ENCODE data around the gene CTSH. TPM values are rescaled to one million over a fixed set of nuclear protein-coding genes. Genes with fewer than 3 reads are reported as not detected.
"Not testable (repeated sequence)": the region's sequence is repeated elsewhere in the genome, so short reads cannot be mapped to it uniquely, and the experiment has no call there.

CTSH gene
- total RNA-seq, 1 experiment from 2014 or later = 536 TPM

GRCh38 chr15:78942741-78943140 lies 2.1 kb downstream of the CTSH start:
- no peak for DNase-seq (ENCODE audit: low spot score)

- no peak for DNase-seq (ENCODE audit: low spot score)
Observed at GRCh38 chr15:78938658-78939488, 6.0 kb downstream of the CTSH start.

GRCh38 chr15:78937132-78937739 lies 7.6 kb downstream of the CTSH start:
- no peak for DNase-seq (ENCODE audit: low spot score)

GRCh38 chr15:78934655-78935023 lies 10.2 kb downstream of the CTSH start:
- no peak for DNase-seq (ENCODE audit: low spot score)

DNA sequence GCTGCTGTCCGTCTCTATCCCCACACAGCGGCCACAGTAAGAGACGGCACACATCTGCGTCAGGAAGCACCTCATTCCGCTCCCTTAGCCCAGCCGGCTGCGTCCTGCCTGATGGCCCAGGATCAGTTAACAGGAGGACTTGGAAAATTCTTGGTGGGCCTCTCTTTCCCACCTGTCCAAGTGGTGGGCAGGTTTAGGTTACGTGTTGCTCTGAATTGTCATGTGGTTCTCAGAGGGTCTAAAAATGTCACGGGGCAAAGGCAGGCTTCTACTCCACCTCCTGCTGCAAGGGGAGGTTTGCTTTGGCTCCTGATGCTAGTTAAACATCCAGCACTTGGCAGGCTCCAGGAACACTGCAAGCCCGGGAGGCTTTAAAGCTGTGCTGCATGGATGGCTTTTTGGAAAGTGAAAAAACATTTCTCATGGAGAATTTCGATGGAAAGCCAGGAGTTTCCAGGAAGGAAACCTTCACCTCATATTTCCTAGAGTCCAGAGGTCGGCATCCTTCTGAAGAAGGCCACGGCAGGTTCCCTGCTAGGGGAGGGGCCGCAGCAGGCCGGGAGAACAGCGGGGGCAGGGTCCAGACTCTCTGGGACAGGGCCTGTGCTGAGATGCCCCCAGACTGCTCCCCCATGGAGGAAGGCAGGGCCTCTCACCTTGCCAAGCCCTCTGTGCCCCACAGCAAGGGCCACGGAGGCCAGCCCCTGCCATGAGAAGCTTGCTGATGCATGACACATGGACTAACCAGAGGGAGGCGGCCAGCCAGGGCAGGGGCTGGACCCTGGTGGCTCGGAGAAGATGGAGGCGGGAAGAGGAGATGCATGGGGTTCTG lies 10.8 kb downstream of the CTSH start:
- no peak for DNase-seq (ENCODE audit: low spot score)

- no peak for DNase-seq (ENCODE audit: low spot score)
Observed at GRCh38 chr15:78933187-78933822, 11.5 kb downstream of the CTSH start.

DNA sequence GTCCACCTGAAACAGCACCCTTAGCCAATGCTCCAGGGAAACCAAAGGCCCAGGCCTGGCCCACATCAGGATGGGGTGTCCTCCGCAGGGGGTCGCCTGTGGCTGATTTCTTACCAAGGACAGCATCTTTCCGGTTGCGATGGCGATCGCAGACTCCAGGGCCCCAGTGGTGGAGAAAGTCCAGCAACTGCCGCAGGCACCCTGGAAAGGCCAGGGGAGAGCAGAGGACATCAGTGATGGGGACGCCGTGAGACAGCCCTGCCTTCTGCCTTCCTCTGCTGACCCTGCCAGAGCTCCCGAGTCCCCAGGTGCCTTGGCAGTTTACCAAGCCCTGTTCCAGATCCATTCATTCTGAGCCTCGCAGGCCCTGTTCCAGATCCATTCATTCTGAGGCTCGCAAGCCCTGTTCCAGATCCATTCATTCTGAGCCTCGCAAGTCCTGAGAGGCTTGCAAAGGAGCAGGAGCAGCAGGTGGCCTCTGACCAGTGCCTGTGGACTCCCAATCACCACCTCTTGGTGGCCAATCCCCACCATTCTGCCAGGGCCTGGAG lies 12.5 kb downstream of the CTSH start:
- DNase-seq (ENCODE audit: low spot score) = no peak

- no peak for DNase-seq (ENCODE audit: low spot score)
Observed at GRCh38 chr15:78931439-78932257, 13.2 kb downstream of the CTSH start.

GRCh38 chr15:78930577-78931388 lies 14.1 kb downstream of the CTSH start:
- DNase-seq (ENCODE audit: low spot score) = peak; percentile 98

- DNase-seq (ENCODE audit: low spot score) = no peak
Observed at GRCh38 chr15:78929536-78930264, 15.1 kb downstream of the CTSH start.

DNA sequence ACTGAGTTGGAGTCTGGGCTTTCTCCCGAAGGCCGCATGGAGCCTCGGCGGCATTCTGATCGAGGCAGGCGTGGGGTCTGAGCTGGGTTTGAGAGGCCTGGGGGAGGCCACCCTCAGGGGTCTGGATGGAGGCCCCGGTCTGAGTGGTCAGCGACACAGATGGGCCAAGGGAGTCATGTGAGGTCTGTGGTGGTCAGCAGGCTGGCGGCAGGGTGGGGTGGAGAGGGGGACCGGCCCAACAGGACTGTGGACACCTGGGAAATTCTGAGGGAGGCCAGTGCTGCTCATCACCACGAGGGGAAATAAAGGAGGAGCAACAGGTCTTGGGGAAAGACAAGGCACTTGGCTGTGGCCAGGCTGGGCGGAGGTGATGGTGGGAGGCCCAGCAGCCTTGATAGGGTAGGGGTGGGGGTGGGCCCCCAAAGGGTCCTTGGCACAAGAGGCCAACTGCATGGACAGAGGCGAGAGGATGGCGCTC lies 16.2 kb downstream of the CTSH start:
- no peak for DNase-seq (ENCODE audit: low spot score)

DNA sequence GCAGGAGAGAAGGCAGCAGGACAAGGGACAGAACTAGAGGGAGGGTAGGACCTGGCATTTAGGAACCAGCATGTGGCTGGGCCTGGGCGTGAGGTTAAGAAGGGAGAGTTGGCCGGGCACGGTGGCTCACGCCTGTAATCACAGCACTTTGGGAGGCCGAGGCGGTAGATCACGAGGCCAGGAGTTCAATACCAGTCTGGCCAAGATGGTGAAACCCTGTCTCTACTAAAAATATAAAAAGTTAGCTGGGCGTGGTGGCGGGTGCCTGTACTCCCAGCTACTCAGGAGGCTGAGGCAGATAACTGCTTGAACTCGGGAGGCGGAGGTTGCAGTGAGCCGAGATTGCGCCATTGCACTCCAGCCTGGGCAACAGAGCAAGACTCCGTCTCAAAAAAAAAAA lies 16.7 kb downstream of the CTSH start:
- not testable (repeated sequence) for DNase-seq (ENCODE audit: low spot score)

GRCh38 chr15:78927077-78927790 lies 17.6 kb downstream of the CTSH start:
- no peak for DNase-seq (ENCODE audit: low spot score)

GRCh38 chr15:78925956-78926743 lies 18.7 kb downstream of the CTSH start:
- DNase-seq (ENCODE audit: low spot score) = peak; percentile 29

- DNase-seq (ENCODE audit: low spot score) = no peak
Observed at GRCh38 chr15:78925076-78925624, 19.7 kb downstream of the CTSH start.

GRCh38 chr15:78923480-78924360 lies 21.1 kb downstream of the CTSH start:
- DNase-seq (ENCODE audit: low spot score) = no peak

Measured in HT-29 (cell line).